ENCODE results near the gene C2CD4D.

C2CD4D gene

DNA sequence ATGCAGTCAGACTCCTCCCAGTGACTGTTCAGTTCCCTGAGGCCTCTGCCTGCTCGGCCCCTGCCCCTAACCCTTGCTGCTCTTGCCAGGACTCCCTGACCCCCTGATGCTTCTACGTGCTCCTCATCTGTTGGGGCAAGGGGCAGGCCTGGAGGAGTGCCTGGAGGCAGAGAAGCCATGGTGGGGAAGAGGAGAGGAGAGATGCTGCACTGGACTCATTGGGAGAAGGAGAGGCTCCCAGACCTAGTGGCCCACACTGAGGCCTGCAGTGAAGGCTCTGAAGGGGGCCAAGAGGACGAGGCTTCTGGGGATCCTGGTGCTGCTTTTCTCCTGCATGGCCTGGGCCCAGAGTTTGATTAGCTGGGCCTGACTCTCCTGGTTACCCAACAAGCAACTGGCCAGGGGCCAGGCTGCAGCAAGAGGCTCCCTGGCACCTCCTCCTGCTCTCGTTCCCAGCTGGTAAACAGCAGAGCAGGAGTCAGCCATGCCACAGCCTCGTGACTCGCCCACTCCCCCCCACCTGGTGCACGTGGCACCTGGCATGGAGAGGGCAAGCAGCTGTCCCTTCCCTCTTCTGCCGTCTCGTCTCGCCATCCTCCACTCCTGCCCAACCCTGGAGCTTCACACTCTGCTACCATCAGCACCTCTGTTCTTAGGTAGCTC is 7.2 kb downstream of the C2CD4D start:
- no peak for DNase-seq

- DNase-seq, result no peak
Measured at GRCh38 chr1:151831605-151832004, 8.0 kb downstream of the C2CD4D start, which contains the start of gene RORC. TSS of gene RORC (minus strand) at chr1:151831802. CDS start at chr1:151831764, 38 bp downstream.

- no peak for DNase-seq
Measured at GRCh38 chr1:151831256-151831591, 8.4 kb downstream of the C2CD4D start.

GRCh38 chr1:151830055-151830454 is 9.6 kb downstream of the C2CD4D start:
- no peak for DNase-seq

DNA sequence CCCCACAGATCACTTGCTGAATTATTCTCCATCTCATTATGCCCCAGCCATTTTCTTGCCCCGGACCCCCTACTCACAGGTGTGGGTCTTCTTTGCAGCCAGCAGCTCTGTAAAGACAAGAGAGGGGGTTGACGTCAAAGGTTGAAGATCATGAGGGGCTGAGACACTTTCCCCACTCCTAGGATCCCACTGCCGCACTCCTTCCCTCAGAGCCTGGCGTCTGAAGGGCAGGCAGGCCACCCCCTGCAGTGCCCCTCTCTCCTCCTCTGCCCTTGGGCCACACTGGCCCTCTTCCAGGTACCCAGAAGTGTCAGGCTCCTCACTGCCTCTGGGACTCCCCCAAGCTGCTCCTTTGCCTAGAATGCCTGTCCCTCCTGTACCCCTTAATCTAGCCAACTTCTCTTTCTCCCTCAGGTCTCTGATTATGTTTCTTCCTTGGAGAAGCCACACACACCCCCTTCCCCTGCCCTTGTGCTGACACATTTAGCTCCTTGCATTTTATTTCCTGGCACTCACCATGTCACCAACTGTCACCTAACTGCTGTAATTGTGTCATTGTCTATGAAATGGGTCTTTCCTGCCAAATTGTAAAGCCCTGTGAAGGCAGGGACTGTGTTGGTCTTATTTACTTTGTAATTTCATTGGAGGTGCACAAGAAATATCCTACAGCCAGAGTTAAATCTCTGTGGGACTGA is 10.1 kb downstream of the C2CD4D start:
- peak in 1 of 6 experiments; percentile 17 for DNase-seq

DNA sequence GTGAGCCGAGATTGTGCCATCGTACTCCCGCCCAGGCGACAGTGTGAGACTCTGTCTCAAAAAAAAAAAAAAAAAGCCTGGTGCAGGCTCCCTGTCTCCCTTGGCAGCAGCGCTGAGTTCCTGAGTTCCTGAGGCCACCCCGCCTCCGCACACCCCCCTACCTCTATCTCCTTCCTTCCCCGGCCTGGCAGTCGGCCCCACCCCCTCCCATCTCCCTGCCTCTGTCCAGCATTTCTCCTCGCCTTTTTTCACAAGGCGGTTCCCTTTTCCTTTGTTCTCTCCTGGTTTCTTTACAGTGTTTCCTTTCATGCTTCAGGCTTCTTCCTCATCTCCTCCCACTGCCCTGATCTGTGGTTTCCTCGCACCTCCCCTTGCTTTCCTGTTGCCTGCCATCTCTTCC is 10.7 kb downstream of the C2CD4D start:
- no peak for DNase-seq

DNA sequence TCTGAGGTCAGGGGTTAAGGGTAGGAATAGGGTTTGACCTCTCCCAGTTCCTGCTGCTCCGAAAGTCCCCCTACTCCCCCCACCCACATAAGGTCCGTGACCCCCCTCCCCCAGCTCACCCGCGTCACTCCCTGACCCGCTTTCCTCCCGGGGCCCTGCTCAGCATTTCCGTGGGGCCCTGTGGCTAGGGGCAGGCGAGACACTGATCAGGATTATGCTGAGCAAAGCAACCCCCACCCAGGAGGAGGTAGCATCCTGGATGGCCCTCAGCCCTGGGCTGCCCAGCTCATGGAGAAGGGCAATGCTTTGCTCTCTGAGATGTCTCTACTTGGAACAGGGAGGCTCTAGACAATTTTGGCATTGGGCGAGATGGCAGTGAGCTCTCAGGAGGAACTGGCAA is 11.8 kb downstream of the C2CD4D start:
- DNase-seq, result no peak

GRCh38 chr1:151825751-151826660 is 13.6 kb downstream of the C2CD4D start:
- no peak for DNase-seq

DNA sequence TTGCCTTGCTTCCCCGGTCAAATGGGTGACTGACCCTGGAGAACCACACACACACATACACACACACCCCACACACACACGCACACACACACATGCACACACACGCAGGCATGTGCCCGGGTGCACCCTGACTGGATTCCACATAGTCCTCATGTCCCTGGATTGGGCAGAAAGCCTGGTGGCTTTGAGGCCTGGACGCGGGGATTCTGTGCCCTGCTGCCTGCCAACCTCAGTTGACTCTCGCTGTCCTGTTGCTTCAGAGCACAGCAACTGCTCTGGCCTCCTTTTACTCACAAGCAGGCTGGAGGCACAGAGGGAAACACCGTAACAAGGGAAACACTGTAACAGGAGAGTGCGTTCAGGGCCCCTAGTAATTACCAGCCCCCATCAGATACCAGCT is 14.4 kb downstream of the C2CD4D start:
- no peak for DNase-seq

DNA sequence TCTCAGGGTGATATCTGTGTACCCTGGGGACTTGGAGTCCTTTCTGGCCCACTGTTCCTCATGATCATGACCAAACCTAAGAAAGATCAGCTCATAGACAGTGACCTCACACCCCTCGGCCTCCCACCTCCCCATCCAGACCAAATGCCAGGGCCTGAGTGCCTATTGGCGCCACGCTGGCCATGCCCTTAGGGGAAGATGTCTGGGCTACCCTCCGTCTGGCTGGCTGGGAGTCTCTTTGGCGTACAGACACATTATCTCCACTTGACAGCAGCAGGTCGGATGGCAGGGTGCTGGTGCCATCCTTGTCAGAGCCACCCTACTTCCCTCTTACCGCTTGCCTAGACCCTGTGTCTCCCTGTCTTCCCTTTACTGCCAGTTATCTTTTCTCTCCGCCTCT is 16.4 kb downstream of the C2CD4D start:
- DNase-seq, result no peak

GRCh38 chr1:151822404-151822803 is 17.2 kb downstream of the C2CD4D start:
- no peak for DNase-seq

- DNase-seq, result no peak
Measured at GRCh38 chr1:151820940-151821339, 18.7 kb downstream of the C2CD4D start.

- DNase-seq, result no peak
Measured at GRCh38 chr1:151819976-151820623, 19.5 kb downstream of the C2CD4D start.

GRCh38 chr1:151819227-151819835 is 20.3 kb downstream of the C2CD4D start:
- no peak for DNase-seq

DNA sequence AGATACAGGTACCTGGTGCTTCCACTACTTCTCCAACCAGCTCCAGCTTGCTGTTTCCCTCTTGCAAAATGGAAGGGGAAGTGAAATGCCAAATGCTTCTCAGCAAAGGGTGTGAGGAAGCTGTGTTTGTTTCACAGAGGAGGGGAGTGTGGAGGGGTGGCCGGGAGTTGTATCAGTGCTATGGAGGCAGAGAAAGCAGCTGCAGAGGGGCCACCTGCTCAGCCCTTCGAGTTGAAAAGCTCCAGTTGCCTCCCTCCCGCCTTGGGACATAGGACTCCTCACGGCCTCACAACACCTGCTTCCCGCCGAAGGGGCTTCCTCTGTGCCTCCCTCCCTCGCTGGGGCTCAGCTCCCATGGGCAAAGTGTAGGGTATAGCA is 22.3 kb downstream of the C2CD4D start:
- no peak for DNase-seq

GRCh38 chr1:151816548-151817352 is 22.9 kb downstream of the C2CD4D start:
- no peak for DNase-seq

- peak in 4 of 6 experiments; percentile 5 to 15 (median 14) for DNase-seq
Measured at GRCh38 chr1:151815716-151816327, 23.8 kb downstream of the C2CD4D start.

GRCh38 chr1:151814971-151815545 is 24.6 kb downstream of the C2CD4D start:
- DNase-seq, result no peak

GRCh38 chr1:151814426-151814825 is 25.2 kb downstream of the C2CD4D start:
- no peak for DNase-seq

DNA sequence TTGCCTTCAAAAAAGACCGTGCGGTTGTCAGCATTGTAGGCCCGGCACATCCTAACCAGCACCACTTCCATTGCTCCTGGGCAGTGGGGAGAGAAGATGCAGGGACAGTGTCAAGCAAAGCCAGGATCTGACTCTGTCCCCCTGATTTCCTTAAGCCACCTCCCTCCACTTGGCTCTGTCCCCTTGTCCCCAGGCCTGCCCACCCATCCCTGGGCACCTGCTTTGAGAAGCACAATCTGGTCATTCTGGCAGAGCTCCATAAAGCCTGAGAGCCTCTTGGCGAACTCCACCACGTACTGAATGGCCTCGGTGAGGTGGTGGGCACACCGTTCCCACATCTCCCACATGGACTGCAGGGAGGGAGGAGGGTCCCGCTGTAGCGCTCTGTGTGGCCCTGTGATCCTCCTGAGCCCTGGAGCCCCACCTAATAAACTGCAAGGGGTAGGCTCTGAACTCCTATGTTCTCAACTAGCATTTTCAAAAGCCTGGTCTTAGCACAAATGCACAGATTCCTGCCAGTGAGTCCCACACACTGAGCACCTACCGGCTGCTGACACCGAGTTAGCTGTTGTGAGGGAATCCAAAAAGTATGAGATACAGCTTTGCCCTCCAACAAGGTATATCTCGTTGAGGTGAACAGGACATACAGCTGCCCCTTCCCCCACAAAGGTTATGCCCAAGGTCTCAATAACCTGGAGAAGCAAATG is 26.2 kb downstream of the C2CD4D start:
- no peak for DNase-seq

Data from stimulated activated naive CD4-positive, alpha-beta T cell (primary cell).